SK-N-MC (cell line): ENCODE data around the gene TNRC6A.

ENCODE experiments used
- EZH2 ChIP-seq: fragments of 200-600 bp; sonication (generic); IDR thresholded peaks from one replicate; pipeline ENCODE4 v1.6.1; 2017; ENCODE audit warnings: antibody characterized with exemption
- FOXP2 ChIP-seq: optimal IDR thresholded peaks from 2 replicates; pipeline ENCODE3; 2011; ENCODE audit warnings: mild to moderate bottlenecking, moderate library complexity; ENCODE audit not compliant: insufficient read depth; ENCODE audit errors: extremely low read length, control extremely low read depth
- POLR2AphosphoS5 ChIP-seq: IDR thresholded peaks from 2 replicates; pipeline ENCODE4 v1.6.1; 2012; ENCODE audit warnings: mild to moderate bottlenecking, low read depth, low read length, borderline replicate concordance

DNA sequence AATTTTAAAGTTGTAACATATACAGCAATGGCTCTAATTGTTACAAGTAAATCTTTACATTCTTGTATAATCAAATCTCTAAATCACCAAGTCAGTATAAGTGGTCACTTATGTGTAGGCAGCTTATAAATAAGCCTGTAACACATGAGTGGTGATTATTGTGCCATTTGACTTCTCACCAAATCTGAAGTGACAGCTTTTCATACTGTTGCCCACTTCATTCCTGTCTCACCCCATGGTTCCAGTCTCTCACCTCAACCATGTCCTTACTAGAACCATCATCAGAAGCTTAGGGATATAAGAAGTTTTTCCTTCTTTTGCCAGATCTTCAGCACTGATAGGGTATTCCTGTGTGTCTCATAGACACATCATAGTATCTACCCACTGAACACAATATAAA is 23.5 kb downstream of the TNRC6A start:
- no peak for TF ChIP-seq POLR2AphosphoS5
- TF ChIP-seq EZH2, result no peak
- no peak for TF ChIP-seq FOXP2
